GM21526 (cell line): ENCODE results near the gene SLC41A3.
"Not testable (repeated sequence)": the region's sequence is repeated elsewhere in the genome, so short reads cannot be mapped to it uniquely, and the experiment has no call there.

Source experiments
- ATAC-seq: cut with Tn5 transposase; IDR thresholded peaks from one replicate; pipeline ENCODE4 v1.9.1; 2021; ENCODE audit warnings: moderate library complexity; ENCODE audit not compliant: unreplicated experiment, low FRiP score

Gene SLC41A3

DNA sequence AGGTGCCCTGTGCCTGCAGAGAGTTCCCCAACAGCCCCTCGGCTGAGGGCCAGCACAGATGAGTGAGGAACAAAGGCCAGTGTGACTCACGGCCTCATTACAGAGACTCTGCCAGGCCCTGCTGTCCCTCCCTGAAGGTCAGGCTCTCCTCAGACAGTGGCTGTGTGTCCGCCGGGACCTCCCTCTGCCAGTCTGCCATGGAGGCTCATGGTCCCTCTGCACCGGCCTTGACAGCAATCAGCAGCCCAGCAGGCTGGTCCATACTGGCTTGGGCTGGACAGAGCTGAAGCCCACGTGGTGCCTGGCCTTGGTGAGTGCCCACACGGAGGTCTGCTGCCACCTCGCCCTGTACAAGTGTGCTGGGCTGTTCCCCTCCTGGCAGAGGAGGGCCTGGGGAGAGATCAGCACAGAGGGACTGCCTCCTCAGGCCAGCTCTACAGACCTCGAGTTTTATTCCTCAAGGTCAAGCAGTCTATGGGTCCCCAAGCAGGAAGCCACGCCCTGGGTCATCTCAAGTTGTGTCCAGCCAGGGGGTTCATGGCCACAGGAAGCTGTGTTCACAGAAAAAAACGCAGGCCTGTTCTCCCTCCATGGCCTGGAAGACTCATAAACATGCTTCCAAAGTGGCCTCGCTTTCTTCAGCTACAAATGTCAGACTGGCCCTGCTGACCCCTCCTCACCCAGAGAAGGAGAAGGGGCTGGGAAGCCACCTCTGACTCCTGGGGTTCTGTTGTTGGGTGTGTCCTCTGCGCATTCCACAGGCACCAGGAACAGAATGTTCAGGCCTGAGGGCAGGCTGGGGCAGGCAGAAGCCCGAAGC, 27.0 kb downstream of the SLC41A3 start:
- ATAC-seq = no peak

DNA sequence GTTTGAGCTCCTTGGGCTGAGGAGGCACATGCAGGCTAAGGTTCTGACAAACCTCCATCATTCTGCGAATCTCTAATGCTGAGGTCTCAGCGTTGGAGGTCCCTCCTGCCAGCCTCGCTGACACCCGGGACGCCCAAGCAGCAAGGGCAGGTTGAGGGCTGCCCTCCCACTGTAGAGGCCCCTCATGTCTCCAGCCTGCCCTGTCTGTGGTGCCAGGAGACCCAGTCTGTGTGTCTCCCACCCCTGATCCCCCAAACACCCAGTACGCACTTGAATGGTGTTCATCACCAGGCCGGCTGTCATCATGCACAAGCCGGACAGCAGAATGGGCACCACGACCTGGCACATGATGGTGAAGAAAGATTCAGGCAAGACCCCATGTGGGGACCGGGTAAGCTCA, 27.8 kb downstream of the SLC41A3 start:
- ATAC-seq = no peak

DNA sequence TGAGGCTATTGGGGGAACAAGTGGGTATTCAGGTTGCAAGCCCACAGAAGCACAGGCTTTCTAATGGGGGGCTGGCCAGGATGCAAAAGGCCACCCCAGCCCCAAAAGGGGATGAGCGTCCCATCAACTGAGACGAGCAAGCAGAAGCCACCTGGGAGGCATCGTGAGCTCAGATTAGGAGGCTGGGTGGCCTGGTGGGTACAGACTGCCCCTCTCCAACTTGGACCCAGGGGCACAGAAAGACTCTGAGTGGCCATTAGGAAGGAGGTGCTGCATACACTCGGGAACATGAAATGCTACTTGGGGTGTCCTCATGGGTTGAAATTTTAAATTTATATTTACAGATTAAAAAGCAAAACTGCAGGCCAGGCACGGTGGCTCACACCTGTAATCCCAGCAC, 29.1 kb downstream of the SLC41A3 start:
- no peak for ATAC-seq

DNA sequence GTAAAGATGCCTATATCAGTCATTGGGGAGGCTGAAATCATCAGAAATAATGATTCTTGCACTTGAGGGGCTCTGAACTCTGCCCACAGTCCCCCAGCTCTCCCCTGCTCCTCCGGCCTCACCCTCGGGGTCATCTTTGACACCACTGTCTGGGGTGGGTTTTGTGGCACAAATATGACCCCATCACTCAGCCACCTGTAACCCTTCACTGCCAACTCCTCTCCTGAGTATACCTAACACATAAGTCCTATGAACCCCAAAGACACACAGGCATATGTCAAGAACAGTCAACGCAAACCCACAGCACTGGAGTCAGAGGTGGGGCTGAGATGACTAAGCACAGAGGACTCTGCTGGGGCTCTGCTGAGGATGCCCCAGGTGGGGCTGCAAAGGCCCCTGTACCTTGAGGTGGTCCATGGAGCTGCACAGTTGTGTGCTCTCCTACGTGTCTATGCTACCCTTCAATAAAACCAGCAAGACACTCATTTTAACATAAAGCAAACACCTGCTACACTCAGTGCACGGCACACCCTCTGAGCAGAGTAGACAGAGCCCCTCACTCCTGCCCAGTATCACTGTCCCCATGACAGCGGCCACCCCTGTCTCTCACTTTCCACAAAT, 29.9 kb downstream of the SLC41A3 start:
- no peak for ATAC-seq

DNA sequence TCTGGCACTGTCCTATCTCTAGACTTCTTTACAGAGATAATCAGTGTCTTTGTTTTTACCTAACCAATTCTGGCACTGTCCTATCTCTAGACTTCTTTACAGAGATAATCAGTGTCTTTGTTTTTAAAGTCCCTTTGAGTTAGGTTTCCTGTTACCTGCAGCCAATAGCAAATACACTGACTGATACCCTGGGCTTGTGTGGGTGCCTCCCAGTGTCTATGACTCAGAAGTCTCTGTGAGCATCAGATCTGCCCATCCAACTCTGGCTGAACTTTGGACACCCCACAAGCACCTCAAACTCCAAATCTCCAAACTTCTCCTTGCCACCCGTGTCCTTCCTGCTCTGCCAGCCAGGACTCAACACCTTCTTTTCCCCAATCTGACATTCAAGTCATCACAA, 30.4 kb downstream of the SLC41A3 start:
- no peak for ATAC-seq

DNA sequence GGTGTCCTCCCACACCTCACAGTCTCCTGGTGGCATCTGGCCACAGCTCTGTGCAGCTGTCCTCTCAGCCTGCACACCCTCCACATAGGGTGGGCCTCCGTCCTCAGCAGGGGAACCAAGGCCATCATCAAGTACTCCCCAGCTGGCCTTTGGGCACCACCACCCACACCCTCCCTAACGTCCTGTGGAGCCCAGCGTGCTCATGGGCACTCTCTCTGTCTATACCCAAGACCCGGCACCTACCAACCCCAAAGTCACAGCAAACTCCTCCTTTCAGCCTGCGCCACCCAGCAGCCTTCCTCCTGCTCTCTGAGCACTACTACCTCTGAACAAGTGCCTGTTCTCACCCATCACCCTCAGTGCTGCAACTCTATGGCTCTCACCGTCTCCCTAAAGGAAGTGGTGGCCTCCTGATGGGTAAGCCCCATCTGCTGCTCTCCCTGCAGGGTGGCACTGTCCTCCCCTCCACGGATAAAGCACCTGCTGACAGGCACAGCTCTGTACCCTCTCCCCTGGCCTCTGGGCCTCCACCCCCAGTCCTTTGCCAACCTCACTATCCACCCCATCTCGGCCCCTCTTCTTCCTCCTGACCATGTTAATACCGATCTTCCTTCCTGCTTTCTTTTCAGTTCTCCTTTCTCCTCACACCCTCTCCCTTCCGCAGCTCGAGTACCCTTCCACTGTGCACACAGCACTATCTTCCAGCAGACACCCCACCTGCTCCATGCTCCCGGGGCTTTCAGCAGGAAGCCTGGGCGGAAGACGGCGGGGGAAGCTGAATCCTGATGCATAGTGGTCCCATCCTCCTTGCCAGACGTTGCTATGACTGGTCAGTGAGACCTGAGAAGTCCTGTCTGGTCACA, 31.5 kb downstream of the SLC41A3 start:
- ATAC-seq = no peak

DNA sequence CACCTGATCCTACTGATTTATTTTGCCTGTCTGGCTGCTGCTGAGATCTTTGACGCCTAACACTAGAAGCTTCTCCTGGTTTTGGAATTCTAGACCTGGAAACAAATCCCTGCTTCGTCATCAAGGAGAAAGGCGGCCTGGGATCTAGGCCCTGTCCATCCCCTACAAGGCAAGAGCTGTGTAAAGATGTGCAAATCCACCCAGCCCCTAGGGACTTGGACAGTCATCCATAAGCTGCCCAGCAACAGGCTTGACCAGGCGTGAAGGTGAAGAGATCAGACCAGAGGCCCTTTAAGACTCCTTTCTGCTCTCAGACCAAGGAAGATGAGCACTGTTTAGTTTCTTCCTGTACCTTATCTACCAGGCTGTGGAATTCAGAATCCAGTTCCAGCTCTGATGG, 32.2 kb downstream of the SLC41A3 start:
- no peak for ATAC-seq

DNA sequence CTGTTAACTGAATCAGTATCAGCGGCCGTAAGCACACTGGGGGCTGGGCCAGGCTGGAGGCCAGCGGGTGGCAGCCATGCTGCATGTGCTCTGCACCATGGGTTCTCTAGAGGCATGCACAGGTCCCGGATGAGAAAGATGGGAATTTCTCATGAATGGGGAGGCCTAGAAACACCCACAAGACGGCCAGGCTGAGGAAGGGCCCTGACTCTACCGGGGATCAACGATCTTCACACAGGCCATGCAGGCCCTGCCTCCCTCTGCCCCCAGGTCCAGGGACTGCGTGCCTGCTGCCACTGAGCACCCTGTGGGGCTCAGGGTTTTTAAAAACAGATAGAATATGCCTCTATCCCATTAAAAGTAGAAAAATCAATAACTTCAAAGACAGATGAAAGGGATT, 32.7 kb downstream of the SLC41A3 start:
- no peak for ATAC-seq

DNA sequence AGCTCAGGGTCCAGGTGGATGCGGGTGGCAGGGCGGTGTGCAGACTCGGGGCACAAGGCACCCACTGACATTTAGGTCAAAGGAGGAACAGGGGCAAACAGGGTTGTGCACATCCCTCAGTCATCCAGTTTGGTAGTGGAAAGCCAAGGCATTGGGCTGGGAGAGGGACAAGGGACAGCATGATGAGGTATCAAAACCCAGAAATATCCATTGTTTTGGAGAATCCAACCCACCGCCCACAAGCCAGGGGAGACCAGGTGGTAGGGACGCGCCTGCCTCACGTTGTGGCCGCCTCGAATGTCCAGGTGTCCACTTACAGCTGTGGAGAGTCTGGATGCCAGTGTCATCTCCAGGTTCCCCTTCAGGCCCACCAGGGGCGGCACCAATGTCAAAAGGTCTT, 33.3 kb downstream of the SLC41A3 start:
- no peak for ATAC-seq

DNA sequence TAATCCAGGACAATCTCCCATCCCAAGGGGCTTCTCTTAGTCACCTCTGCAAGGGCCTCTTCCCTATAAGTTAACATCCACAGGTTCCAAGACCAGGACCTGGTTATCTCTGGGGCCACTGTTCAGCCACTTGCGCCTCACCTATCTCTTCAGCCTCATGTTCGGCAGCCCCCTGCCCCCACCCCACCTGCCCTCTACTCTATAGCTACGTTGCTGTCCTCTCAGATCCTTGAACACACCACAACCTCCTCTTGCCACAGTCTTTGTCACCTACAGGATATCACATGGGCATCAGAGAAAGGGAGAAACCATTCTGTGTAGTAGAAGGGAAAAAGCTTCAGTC, 33.9 kb downstream of the SLC41A3 start:
- no peak for ATAC-seq

DNA sequence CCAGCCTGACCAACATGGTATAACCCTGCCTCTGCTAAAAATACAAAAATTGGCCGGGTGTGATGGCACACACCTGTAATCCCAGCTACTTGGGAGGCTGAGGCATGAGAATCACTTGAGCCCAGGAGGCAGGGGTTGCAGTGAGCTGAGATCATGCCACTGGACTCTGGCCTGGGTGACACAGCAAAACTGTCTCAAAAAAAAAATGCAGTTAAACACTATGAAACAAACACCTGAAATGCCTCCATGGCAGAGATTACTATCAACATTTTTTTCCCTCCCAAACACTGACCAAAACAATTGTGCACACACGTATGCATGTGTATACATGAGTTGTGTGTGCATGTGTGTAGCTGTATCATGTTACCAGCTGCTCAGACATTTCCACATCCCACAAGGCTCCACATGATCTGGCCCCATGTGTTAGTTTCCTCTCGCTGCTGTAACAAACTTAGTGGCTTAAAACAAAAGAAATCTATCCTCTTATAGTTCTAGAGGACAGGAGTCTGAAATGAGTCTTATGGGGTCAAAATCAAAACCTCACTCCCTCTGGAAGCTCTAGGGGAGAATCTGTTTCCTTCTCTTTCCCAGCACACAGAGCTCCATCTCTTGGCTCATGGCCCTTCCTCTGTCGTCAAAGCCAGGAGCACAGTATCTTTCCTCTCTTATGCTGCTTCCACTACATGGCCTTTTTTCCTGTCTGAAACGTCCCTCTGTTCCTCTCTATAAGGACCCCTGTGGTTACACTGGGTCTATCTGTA, 34.5 kb downstream of the SLC41A3 start:
- ATAC-seq = no peak

DNA sequence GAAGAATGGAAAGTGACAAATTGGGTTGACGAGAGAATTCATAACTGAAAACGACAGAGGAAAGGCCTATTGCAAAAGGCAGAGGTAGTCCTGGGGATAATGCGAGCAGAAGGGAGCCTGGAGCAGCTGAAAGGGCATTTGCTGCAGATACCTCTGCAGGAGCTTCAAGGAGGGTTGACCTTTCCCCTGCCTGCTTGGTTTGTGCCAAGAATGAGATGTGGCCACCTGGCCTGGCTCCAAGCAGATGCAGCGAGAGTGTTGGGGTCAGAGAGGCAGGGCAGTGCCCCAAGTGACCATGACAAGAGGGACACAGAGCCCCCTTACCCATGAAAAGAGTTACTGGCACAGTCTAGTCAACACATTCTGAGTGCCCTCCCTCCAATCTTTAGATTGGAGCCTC, 43.5 kb downstream of the SLC41A3 start:
- no peak for ATAC-seq

DNA sequence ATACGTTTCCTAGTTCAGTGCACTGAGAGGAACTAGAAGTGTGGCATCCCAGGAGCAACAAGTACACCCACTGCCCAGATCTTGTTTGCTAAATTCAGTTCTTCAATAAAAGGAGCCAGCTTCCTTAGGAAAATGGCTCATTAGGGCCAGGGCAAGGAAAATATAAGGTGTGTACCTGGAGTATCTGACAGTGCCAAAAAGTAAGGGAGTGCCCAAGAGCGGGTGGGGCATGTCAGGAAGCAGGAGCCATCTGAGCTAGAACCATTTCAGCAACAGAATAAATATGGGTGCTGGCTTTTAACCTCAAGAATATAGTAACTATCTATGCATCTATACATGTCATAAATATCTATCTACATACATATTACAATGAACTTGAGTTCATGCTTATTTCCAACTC, 44.1 kb downstream of the SLC41A3 start:
- ATAC-seq = no peak

DNA sequence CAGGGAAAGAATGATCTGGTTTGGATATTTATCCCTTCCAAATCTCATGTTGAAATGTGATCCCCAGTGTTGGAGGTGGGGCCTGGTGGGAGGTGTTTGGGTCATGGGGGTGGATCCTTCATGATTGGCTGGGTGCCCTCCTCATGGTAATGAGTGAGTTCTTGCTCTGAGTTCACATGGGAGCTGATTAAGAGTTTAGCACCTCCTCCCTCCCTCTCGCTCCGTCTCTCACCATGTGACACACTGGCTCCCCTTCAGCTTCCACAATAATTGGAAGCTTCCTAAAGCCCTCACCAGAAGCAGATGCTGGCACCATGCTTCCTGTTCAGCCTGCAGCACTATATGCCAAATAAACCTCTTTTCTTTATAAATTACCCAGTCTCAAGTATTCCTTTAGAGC, 45.1 kb downstream of the SLC41A3 start:
- ATAC-seq = not testable (repeated sequence)

DNA sequence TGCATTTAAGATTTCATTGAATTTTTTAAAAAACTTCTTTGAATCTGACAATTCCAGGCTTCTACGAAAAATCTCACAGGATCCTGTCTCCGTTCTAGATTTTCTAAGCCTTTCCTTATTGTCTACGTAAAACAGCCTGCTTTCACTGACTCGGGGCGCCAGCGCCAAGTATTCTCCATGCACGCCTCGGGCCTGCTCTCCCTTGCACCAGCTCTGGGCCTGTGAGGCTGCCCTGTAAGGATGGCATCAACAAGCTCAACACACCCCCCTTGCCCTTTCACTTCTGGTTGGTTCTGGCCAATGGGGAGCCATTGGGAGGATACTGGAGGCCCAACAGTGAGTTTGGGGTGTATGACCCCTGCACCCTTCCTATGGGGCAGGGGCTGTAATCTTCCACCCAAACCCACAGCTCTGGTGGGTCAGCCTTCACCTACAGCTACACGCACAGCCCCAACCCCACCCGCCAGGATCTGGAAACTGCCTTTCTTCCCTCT, 47.8 kb downstream of the SLC41A3 start:
- no peak for ATAC-seq

DNA sequence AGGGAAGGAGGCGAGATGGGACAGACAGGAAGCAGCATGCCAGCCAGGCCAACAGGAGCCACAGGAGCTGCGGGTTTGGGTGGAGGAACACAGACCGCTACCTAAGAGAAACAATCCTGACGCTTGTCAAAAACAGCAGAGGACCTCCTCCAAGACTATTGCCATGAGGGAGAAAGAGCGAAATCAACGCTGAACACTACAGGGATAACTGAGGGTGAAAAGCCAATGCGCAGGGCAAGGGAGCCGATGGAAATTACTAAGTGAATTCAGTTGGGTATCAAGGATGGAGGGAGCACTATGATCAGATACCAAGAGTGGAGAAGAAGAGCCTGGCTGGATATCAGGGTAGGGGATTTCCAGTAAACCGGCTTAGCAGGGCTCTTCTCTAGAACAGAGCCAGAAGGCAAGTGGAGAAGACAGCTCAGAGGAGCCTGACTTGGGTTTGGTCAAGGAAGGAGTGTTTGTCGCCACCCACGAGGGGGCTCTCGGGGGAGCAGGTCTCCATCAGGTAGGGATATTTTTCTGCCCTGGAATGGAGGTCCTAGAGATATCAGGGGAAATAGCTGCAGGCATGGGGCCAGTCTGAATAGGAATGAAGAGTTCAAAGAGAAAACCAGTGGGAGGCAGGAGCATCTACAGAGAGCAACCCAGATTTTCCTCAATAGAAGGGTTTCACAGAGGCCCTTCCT, 48.4 kb downstream of the SLC41A3 start:
- ATAC-seq = no peak

DNA sequence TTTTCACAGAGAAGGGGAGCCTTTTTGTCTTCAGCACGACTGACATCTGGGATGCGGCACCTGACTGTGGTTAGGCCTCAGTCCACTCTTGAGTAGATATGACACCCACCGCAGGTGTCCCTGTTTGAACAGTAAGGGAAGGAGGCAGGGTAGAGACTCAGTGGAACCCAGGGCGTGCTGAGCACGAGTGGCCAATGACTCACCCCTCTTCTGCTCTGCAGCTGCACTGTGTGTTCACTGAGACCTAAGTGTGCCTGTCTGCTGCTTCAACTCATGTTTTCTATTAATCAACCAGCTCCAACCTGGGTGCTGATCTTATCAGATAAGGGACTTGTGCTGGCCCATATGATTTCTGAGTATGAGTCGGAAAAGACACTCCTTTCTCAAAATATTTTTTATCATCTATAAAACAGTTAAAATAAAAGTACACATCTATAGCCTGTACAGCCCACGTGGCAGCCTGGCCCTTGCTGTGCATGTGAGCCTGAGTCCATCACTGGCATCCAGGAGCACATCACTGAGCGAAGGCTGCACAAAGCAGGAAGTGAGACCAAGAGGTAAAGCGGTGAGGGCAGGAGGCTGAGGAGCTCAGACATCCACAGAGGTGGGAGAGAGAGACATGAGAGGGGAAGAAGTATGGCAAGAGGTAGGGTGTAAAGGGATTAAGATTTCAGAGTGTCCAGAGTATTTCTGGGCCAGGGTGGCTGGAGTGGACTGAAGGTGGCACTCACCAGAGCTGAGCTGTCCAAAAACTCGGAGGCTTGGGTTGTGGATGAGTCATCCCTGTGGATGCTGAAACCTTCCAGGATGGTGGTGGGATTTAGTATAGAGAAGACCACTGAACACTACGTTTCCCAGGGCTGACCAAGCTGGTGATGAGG, 49.2 kb downstream of the SLC41A3 start:
- ATAC-seq = no peak

DNA sequence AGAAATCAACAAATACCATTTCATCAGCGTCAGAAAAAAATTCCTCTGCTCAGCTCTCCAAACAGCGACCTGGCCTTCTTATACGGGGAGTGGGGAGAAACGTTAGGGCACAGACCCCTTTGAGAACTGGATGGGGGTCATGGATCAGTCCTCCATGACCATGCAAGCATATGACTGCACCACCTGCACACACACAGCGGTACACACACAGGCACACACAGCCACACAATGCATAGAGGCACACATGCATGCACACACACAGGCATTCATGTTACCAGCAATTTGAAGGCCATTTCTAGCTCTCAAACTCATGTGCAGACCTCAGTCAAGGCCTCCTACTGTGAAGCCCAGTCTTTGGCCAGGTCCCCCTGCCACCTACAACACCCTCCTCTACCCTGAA, 50.2 kb downstream of the SLC41A3 start:
- no peak for ATAC-seq
